NCI-H1417 (cell line): ENCODE measurements around the gene ATG7.
A peak's percentile ranks its signal among the peaks of the same experiment; 100 is the strongest.

ENCODE experiments used
- DNase-seq, 3 experiments: peaks; one replicate each; lab custom pipeline; 2025; lab: John Stamatoyannopoulos, UW

ATG7 gene

GRCh38 chr3:11536132-11536935 lies 264.1 kb downstream of the ATG7 start:
- no peak for DNase-seq

- no peak for DNase-seq
Observed at GRCh38 chr3:11536936-11537612, 264.9 kb downstream of the ATG7 start.

GRCh38 chr3:11538581-11538980 lies 266.4 kb downstream of the ATG7 start:
- no peak for DNase-seq

- peak in 2 of 3 experiments; percentile 24 to 59 for DNase-seq
Observed at GRCh38 chr3:11539218-11539617, 267.0 kb downstream of the ATG7 start.

- DNase-seq, result peak in 2 of 3 experiments; percentile 58 to 85
Observed at GRCh38 chr3:11539677-11540076, 267.5 kb downstream of the ATG7 start.

- DNase-seq, result no peak
Observed at GRCh38 chr3:11541321-11542303, 269.4 kb downstream of the ATG7 start.

GRCh38 chr3:11542551-11542950 lies 270.4 kb downstream of the ATG7 start:
- DNase-seq, result no peak

GRCh38 chr3:11543141-11543947 lies 271.1 kb downstream of the ATG7 start:
- no peak for DNase-seq

- DNase-seq, result no peak
Observed at GRCh38 chr3:11543948-11544387, 271.8 kb downstream of the ATG7 start.

- no peak for DNase-seq
Observed at GRCh38 chr3:11544412-11545181, 272.4 kb downstream of the ATG7 start.

GRCh38 chr3:11545186-11545851 lies 273.1 kb downstream of the ATG7 start:
- DNase-seq, result no peak

GRCh38 chr3:11546657-11547302 lies 274.6 kb downstream of the ATG7 start:
- DNase-seq, result no peak

GRCh38 chr3:11547498-11547897 lies 275.3 kb downstream of the ATG7 start:
- no peak for DNase-seq

GRCh38 chr3:11548721-11549131 lies 276.5 kb downstream of the ATG7 start:
- DNase-seq, result peak in 2 of 3 experiments; percentile 7 to 36

- DNase-seq, result no peak
Observed at GRCh38 chr3:11549580-11550140, 277.5 kb downstream of the ATG7 start.

- no peak for DNase-seq
Observed at GRCh38 chr3:11551036-11551435, 278.8 kb downstream of the ATG7 start.

GRCh38 chr3:11552289-11553264 lies 280.4 kb downstream of the ATG7 start:
- DNase-seq, result no peak
